ENCODE data around the gene EIF5A2.

DNA sequence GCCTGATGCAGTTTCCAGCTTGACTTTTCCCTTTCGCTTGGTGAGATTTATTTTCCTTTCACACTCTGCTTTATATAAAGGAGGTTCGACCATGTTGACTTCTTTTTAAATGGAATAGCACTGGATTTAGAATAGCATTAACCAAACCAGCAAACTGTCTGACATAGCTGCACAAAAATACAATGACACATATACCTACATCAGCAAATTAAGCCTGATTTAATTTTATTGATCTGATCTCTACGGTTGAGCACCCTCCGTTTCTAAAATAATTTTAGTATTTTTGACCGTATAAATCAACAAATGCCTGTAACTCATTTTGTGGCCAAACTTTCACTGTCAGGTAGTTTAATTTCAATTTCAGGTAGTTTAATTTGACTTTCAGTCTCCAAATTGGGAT is 5.8 kb upstream of the EIF5A2 start:
- TF ChIP-seq, protein P1, sequence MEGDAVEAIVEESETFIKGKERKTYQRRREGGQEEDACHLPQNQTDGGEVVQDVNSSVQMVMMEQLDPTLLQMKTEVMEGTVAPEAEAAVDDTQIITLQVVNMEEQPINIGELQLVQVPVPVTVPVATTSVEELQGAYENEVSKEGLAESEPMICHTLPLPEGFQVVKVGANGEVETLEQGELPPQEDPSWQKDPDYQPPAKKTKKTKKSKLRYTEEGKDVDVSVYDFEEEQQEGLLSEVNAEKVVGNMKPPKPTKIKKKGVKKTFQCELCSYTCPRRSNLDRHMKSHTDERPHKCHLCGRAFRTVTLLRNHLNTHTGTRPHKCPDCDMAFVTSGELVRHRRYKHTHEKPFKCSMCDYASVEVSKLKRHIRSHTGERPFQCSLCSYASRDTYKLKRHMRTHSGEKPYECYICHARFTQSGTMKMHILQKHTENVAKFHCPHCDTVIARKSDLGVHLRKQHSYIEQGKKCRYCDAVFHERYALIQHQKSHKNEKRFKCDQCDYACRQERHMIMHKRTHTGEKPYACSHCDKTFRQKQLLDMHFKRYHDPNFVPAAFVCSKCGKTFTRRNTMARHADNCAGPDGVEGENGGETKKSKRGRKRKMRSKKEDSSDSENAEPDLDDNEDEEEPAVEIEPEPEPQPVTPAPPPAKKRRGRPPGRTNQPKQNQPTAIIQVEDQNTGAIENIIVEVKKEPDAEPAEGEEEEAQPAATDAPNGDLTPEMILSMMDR (IDR thresholded peaks at IDR 0.05; ENCODE audit: low read depth, low read length) = no peak
- TF ChIP-seq POLR2A (IDR thresholded peaks at IDR 0.05; ENCODE audit: extremely low read depth, insufficient read length) = no peak
- TF ChIP-seq, protein P2, sequence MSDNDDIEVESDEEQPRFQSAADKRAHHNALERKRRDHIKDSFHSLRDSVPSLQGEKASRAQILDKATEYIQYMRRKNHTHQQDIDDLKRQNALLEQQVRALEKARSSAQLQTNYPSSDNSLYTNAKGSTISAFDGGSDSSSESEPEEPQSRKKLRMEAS (IDR thresholded peaks at IDR 0.05; ENCODE audit: low read depth, low read length) = no peak
- no peak for TF ChIP-seq MYC (IDR thresholded peaks at IDR 0.05; ENCODE audit: low read depth, low read length)
